GM12875 (cell line): ENCODE data around the gene PKMYT1.

Experiments used
- H3K4me3 ChIP-seq: one replicate; pipeline ENCODE4 v1.5.1; 2011; ENCODE audit warnings: low read depth, low read length, control low read depth
- TF ChIP-seq, protein P1 (sequence below): IDR thresholded peaks from 2 replicates; pipeline ENCODE4 v1.5.1; 2011; ENCODE audit warnings: low read depth, mild to moderate bottlenecking, control low read depth, inconsistent platforms, low read length, moderate library complexity, borderline replicate concordance; ENCODE audit not compliant: insufficient read depth

Gene PKMYT1

DNA sequence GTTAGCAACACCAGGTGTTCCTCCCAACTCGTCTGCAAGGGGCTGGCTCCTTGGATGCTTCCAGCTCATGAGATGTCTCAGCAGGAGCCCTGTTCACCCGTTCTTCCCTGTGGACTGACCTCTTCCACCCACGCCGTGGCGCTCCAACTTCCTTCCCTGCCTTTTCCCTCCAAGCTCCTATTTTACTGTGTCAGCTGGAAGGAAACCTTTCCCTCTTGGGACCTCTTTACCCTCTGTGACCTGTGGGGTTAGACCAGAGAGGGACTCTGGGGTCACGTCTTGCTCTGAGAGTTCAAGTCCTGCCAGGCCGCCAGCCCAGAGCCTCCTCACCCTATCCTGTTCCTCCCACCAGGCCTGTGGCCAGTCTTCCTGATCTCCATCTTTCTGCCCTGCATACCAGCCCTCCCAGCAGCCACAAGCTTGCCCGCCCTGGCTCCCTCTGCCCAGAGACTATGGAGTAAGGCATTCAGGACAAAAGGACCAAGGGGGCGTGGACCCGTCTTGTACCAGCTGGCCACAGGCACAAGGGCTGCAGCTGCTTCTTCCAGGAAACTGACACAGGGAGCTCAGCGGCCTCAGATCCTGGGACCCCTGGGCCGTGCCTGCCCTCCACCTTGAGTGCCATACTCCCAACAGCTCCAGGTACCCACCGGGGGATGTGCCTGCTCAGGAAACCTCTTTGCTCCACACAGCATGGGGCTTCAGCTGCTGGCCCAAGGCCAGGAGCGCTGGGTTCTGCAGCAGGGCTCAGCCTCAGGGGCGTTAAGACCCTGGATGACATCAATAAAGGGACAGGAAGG lies 8.1 kb downstream of the PKMYT1 start:
- H3K4me3 ChIP-seq = no peak overlapping the region
- TF ChIP-seq, protein P1, sequence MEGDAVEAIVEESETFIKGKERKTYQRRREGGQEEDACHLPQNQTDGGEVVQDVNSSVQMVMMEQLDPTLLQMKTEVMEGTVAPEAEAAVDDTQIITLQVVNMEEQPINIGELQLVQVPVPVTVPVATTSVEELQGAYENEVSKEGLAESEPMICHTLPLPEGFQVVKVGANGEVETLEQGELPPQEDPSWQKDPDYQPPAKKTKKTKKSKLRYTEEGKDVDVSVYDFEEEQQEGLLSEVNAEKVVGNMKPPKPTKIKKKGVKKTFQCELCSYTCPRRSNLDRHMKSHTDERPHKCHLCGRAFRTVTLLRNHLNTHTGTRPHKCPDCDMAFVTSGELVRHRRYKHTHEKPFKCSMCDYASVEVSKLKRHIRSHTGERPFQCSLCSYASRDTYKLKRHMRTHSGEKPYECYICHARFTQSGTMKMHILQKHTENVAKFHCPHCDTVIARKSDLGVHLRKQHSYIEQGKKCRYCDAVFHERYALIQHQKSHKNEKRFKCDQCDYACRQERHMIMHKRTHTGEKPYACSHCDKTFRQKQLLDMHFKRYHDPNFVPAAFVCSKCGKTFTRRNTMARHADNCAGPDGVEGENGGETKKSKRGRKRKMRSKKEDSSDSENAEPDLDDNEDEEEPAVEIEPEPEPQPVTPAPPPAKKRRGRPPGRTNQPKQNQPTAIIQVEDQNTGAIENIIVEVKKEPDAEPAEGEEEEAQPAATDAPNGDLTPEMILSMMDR = no peak

DNA sequence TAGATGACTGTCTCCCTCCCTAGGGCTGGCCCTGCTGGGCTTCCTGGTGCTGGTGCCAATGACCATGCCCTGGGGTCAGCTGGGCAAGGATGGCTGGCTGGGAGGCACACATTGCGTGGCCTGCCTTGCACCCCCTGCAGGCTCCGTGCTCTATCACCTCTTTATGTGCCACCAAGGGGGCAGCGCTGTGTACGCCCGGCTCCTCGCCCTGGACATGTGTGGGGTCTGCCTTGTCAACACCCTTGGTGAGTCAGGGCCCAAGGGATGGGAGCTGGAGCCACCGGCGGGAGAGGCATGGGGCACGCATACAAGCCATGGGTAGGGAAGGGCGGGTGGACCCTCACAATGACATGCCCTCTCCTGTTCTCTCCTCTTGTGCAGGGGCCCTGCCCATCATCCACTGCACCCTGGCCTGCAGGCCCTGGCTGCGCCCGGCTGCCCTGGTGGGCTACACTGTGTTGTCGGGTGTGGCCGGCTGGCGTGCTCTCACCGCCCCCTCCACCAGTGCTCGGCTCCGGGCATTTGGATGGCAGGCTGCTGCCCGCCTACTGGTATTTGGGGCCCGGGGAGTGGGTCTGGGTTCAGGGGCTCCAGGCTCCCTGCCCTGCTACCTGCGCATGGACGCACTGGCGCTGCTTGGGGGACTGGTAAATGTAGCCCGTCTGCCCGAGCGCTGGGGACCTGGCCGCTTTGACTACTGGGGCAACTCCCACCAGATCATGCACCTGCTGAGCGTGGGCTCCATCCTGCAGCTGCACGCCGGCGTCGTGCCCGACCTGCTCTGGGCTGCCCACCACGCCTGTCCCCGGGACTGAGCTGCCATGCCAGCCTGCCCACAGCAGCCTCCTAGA lies 8.9 kb downstream of the PKMYT1 start:
- H3K4me3 ChIP-seq = no peak overlapping the region
- TF ChIP-seq, protein P1 = 0 out of 2 replicates have a peak, but pooled peaks have one; percentile 8

DNA sequence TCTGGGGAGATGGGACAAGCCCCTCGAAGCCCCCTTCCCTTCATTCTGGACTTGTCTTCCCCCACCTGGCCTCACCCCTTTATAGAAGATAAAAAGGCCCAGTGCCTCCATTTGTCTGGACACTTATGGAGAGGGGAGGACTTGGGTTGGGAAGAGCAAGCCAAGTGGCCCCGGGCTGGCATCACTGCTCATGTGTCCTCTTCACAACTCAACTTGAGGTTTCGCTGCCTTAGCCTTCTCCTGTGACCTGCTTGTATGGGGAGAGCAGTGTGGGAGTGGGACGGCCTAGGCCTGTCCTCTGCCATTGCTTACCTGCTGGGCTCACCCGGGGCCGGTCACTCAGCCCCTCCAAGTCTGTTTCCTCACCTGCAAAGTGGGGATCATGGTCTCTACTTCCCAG lies 9.7 kb downstream of the PKMYT1 start:
- TF ChIP-seq, protein P1 = no peak
- peak overlapping the region; percentile 95 for H3K4me3 ChIP-seq

DNA sequence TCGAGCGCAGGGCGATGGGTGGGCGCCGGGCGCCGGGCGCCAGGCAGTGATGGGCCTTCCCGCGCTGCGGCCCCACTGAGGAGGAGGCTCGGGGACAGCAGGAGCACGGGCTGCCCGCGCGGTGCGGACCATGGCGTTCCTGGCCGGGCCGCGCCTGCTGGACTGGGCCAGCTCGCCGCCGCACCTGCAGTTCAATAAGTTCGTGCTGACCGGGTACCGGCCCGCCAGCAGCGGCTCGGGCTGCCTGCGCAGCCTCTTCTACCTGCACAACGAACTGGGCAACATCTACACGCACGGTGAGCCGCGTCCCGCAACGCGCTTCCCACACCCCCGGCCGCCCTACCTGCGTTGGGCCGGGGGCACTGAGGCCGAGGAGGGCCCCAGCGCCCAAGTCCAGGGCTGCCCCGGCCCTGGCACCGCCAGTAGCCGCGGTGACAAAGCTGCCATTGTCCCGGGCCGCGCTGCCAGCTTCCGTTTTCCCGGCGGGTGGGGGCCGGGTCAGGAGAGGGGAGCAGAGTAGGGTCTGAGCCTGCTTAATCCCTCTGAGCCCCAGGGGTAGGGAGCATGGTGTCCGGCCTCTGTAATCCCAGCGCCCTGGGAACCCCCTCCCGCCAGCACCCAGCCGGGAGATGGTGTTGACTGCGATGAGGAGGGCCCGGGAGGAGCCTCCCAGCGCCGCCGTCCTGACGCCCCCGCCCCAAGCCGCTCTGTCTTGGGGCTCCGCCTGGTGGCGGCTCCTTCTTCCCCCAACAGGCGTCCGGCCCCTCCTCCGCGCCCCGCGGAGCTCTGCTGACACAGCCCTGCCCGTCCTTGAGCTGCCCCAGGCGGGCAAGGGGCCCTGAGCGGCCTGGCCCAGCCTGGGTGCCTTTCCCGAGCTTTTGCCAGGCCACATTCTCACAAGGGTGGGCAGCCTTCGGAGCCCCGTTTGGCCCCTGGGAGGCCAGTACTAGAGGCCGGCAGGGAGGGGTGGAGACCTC lies 10.4 kb downstream of the PKMYT1 start:
- H3K4me3 ChIP-seq = peak overlapping the region; percentile 95
- TF ChIP-seq, protein P1 = peak; percentile 78

DNA sequence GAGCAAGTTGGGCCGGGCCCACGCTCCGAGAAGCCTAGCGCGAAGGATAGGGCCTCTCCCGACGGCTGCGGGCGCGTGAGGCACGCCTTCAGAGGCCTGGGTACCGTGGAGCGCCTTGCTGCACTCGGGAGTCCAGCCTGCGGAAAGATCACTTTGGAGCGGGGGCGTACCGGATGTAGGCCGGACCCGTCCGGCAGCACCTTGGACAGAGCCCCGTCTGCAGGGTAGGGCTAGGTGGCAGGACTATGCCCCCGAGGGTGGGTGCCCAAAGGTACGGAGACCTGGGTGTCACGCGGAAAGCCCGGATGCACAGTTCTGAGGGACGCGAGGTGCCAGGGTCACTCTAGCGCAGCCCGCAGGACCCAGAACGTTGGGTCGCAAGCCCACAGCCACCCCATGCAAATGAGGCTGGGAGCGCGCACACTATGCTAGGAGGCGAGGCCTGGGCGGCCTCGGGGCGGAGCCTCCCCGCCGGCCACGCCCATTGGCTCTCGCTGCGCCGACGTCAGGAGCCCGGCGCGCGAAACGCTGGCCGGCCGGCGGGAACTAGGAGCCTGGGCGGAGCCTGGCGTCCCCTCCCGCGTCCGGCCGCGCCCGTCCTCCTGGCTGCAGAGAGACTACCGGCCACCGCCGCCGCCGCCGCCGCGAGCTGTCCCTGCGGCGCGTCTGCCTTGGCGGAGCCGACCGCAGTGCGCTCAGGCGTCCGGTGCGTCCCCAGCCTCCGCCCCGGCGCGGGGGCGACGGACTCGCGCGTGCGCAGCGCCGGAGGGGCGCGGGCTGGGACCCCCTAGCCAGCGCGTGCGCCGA lies 11.3 kb downstream of the PKMYT1 start, which contains the start of gene PAQR4:
Gene PAQR4, plus strand, starts transcription at position 611 of the 807 bp plus-strand sequence. CDS start 327 bp downstream, outside the sequence.
- peak within 1 kb of the TSS; percentile 95 for H3K4me3 ChIP-seq
- TF ChIP-seq, protein P1 = no peak

DNA sequence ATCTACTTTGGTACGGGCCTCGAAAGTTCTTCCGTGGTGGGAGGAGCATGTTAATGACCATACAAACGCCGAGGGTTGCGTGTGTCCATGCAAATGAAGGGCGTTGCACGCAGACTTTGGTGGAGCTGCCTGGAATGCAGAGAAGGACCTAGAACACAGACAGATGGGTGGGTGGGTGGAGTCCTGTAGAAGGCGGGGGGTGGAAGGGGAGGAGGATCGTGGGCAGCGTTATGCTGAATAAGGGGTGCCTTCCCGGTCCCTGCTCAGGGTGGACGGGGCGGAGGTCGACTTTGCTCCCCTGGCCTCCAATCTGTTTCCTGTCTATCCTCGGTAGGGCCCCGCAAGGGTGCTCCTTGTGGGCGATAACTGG lies 11.9 kb downstream of the PKMYT1 start:
- TF ChIP-seq, protein P1 = no peak
- H3K4me3 ChIP-seq = peak overlapping the region; percentile 66
